ENCODE measurements around the gene DLAT.

DNA sequence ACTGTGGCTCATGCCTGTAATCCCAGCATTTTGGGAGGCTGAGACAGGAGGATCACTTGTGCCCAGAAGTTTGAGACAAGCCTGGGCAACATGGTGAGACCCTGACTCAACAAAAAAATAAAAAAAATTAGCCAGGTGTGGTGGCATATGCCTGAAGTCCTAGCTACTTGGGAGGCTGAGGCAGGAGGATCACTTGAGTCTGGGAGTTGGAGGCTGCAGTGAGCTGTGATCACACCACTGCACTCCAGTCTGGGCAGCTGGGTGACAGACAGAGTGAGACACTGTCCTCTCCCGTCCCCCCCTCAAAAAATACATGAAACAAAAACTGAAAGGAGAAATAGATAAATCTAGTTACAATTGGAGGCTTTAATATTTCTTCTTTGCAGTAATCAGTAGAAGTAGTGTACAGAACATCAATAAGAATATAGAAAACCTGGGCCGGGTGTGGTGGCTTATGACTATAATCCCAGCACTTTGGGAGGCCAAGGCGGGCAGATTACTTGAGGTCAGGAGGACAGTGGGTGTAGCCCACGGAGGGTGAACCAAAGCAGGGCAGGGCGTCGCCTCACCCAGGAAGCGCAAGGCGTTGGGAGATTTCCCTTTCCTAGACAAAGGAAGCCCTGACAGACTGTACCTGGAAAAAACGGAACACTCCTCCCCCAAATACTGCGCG lies 19.6 kb upstream of the DLAT start:
- TF ChIP-seq, protein P1, sequence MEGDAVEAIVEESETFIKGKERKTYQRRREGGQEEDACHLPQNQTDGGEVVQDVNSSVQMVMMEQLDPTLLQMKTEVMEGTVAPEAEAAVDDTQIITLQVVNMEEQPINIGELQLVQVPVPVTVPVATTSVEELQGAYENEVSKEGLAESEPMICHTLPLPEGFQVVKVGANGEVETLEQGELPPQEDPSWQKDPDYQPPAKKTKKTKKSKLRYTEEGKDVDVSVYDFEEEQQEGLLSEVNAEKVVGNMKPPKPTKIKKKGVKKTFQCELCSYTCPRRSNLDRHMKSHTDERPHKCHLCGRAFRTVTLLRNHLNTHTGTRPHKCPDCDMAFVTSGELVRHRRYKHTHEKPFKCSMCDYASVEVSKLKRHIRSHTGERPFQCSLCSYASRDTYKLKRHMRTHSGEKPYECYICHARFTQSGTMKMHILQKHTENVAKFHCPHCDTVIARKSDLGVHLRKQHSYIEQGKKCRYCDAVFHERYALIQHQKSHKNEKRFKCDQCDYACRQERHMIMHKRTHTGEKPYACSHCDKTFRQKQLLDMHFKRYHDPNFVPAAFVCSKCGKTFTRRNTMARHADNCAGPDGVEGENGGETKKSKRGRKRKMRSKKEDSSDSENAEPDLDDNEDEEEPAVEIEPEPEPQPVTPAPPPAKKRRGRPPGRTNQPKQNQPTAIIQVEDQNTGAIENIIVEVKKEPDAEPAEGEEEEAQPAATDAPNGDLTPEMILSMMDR (conservative IDR thresholded peaks at IDR 0.05 in 1 of 2, IDR thresholded peaks at IDR 0.05 in 1 of 2; ENCODE audit: extremely low read depth in 1 of 2, insufficient read depth in 1 of 2, low read depth in 1 of 2, low read length in 2 of 2), result no peak
- no peak for TF ChIP-seq EZH2 (IDR thresholded peaks at IDR 0.05; ENCODE audit: borderline replicate concordance, low read length)

Data from mammary epithelial cell (primary cell).